Esophagus muscularis mucosa (tissue), 4 donors: ENCODE results near the gene GCFC2.

Experiments used
- CTCF ChIP-seq, 3 experiments: fragments of 200-600 bp in 2 of 3; fragments of 450-650 bp in 1 of 3; sonication (generic) in 2 of 3; IDR thresholded peaks; one replicate each; pipeline ENCODE4 v1.5.1; 2017 to 2019; ENCODE audit warnings: antibody characterized with exemption in 3 of 3, mild to moderate bottlenecking in 2 of 3, moderate library complexity in 1 of 3
- EP300 ChIP-seq: sonication (generic); formaldehyde crosslinking; IDR thresholded peaks from one replicate; pipeline ENCODE4 v1.6.1; 2017; ENCODE audit warnings: antibody characterized with exemption
- POLR2AphosphoS5 ChIP-seq, 2 donors: sonication (generic); formaldehyde crosslinking; IDR thresholded peaks; one replicate each; pipeline ENCODE4 v1.6.1; 2017; ENCODE audit warnings: antibody characterized with exemption in 2 of 2

DNA sequence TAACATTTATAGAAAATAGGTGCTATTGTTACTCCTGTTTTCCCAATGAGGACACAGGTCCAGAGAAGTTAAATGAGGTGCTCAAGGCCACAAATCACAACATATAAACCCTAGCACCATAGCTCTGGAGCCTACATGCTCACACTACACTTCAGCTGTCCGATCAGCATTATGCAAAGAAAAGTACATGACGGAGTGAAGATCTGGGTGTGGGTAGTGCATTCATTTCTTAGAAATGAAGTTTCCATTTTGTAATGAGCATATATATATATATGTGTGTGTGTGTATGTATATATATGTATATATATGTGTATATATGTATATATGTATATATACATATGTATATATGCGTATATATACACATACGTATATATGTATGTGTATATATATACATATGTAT, 94.3 kb downstream of the GCFC2 start:
- TF ChIP-seq EP300 (no peak), CTCF (IDR thresholded peaks at IDR 0.05) (no peak), POLR2AphosphoS5 (IDR thresholded peaks at IDR 0.05) (no peak)
